HCT116 (cell line): ENCODE measurements around the gene HEXIM1. TPM values are rescaled to one million over a fixed set of nuclear protein-coding genes. Genes with fewer than 3 reads are reported as not detected.

Source experiments
- ATAC-seq: fragments of 200-7000 bp; cut with Tn5 transposase; 2 replicates; pipeline ENCODE4 v1.9.1; 2020; ENCODE audit warnings: mild to moderate bottlenecking, moderate library complexity
- BruUV-seq: library from RNA; stranded (reverse); fragments of 400-500 nt; replicated peaks from 2 replicates; lab custom pipeline; 2021; lab: Mats Ljungman, UMichigan
- CTCF ChIA-PET: fragments of 300-600 bp; sonication (Branson Sonifier 250); formaldehyde crosslinking; loops from one replicate; lab custom pipeline; 2021; ENCODE audit warnings: antibody characterized with exemption; lab: Charles Lee
- POLR2A ChIA-PET: fragments of 300-600, 350-600 bp; sonication (Branson Sonifier 250); formaldehyde crosslinking; loops from one replicate; lab custom pipeline; 2021; ENCODE audit warnings: antibody characterized with exemption; lab: Charles Lee
- RAD21 ChIA-PET, 2 experiments: fragments of 300-600 bp; sonication (Branson Sonifier 250); formaldehyde crosslinking; loops; one replicate each; lab custom pipeline; 2023; ENCODE audit warnings: low total read pairs in 2 of 2; ENCODE audit not compliant: uncharacterized antibody in 2 of 2, unreplicated experiment in 2 of 2, low non-redundant PET in 1 of 2; lab: Charles Lee
- DNase-seq: peaks from one replicate; pipeline ENCODE4 v3.0.0-alpha.2; 2010; ENCODE audit warnings: low read depth, low spot score
- H2AFZ ChIP-seq: fragments of 200-600 bp; shearing (Covaris generic), sonication (generic); 2 replicates; pipeline ENCODE4 v1.6.1; 2017; ENCODE audit warnings: low read depth, mixed run types, mixed read lengths, antibody characterized with exemption, low read length; ENCODE audit not compliant: poor library complexity, severe bottlenecking
- H3K27ac ChIP-seq: 2 replicates; pipeline ENCODE4 v1.5.1; 2012; ENCODE audit warnings: low read depth, low read length
- H3K27me3 ChIP-seq: fragments of 200-600 bp; sonication (generic); 2 replicates; pipeline ENCODE4 v1.6.1; 2016; ENCODE audit warnings: mixed run types, low read length, mixed read lengths; ENCODE audit not compliant: insufficient read depth
- H3K36me3 ChIP-seq, 2 experiments: fragments of 200-500 bp in 1 of 2; fragments of 200-600 bp in 1 of 2; sonication (Bioruptor generic) in 1 of 2; sonication (generic) in 1 of 2; 2 replicates each; pipeline versions ENCODE4 v1.5.1 to v1.6.1; 2014 to 2016; ENCODE audit warnings: low read length in 2 of 2, inconsistent platforms in 1 of 2, mixed read lengths in 1 of 2, mixed run types in 1 of 2; ENCODE audit not compliant: insufficient read depth in 2 of 2, control insufficient read depth in 1 of 2
- H3K4me1 ChIP-seq, 2 experiments: fragments of 200-600 bp in 1 of 2; sonication (generic) in 1 of 2; 2 replicates each; pipeline versions ENCODE4 v1.5.1 to v1.6.1; 2012 to 2017; ENCODE audit warnings: low read length in 2 of 2, inconsistent platforms in 1 of 2, mild to moderate bottlenecking in 1 of 2, mixed read lengths in 1 of 2, mixed run types in 1 of 2, moderate library complexity in 1 of 2; ENCODE audit not compliant: insufficient read depth in 2 of 2, control insufficient read depth in 1 of 2
- H3K4me2 ChIP-seq: fragments of 200-600 bp; sonication (generic); 2 replicates; pipeline ENCODE4 v1.6.1; 2017; ENCODE audit warnings: mixed run types, low read length, mixed read lengths
- H3K4me3 ChIP-seq, 2 experiments: fragments of 200-600 bp in 1 of 2; sonication (generic) in 1 of 2; replicated peaks in 1 of 2; 2 replicates each; pipeline ENCODE4 v1.5.1; 2011 to 2016; ENCODE audit warnings: low read length in 2 of 2, control low read depth in 1 of 2, low read depth in 1 of 2, mild to moderate bottlenecking in 1 of 2, mixed read lengths in 1 of 2, mixed run types in 1 of 2
- H3K79me2 ChIP-seq: fragments of 200-600 bp; sonication (generic); 2 replicates; pipeline ENCODE4 v1.6.1; 2017; ENCODE audit warnings: mild to moderate bottlenecking, mixed run types, low read length, moderate library complexity, mixed read lengths; ENCODE audit not compliant: insufficient read depth
- H3K9ac ChIP-seq: fragments of 200-600 bp; sonication (generic); 2 replicates; pipeline ENCODE4 v1.6.1; 2016; ENCODE audit warnings: low read length, mixed read lengths
- H3K9me2 ChIP-seq: fragments of 200-600 bp; sonication (generic), shearing (Covaris generic); 2 replicates; pipeline ENCODE4 v1.6.1; 2017; ENCODE audit warnings: mixed run types, mild to moderate bottlenecking, moderate library complexity; ENCODE audit not compliant: insufficient read depth
- H3K9me3 ChIP-seq, 2 experiments: fragments of 200-500 bp in 1 of 2; fragments of 200-600 bp in 1 of 2; sonication (Bioruptor generic) in 1 of 2; sonication (generic) in 1 of 2; 2 replicates each; pipeline ENCODE4 v1.6.1; 2014 to 2017; ENCODE audit warnings: low read length in 2 of 2, mixed read lengths in 2 of 2, inconsistent platforms in 1 of 2, low read depth in 1 of 2, mild to moderate bottlenecking in 1 of 2, mixed run types in 1 of 2, moderate library complexity in 1 of 2; ENCODE audit not compliant: control insufficient read depth in 1 of 2, insufficient read depth in 1 of 2
- H4K20me1 ChIP-seq: fragments of 200-600 bp; sonication (generic), shearing (Covaris generic); 2 replicates; pipeline ENCODE4 v1.6.1; 2017; ENCODE audit warnings: mixed run types, mild to moderate bottlenecking, moderate library complexity; ENCODE audit not compliant: insufficient read depth
- CBX3 ChIP-seq: IDR thresholded peaks from 2 replicates; pipeline ENCODE4 v1.6.1; 2012; ENCODE audit warnings: low read depth
- CEBPB ChIP-seq: IDR thresholded peaks from 2 replicates; pipeline ENCODE4 v1.6.1; 2012; ENCODE audit warnings: low read depth
- EGR1 ChIP-seq: IDR thresholded peaks from 2 replicates; pipeline ENCODE4 v1.6.1; 2012; ENCODE audit warnings: low read depth
- ELF1 ChIP-seq: IDR thresholded peaks from 2 replicates; pipeline ENCODE4 v1.6.1; 2012; ENCODE audit warnings: low read depth, borderline replicate concordance
- EZH2phosphoT487 ChIP-seq: fragments of 200-600 bp; IDR thresholded peaks from 2 replicates; pipeline ENCODE4 v1.6.1; 2018; ENCODE audit warnings: antibody characterized with exemption, borderline replicate concordance
- FOSL1 ChIP-seq: IDR thresholded peaks from 2 replicates; pipeline ENCODE4 v1.6.1; 2012; ENCODE audit warnings: low read depth
- JUND ChIP-seq: IDR thresholded peaks from 2 replicates; pipeline ENCODE4 v1.6.1; 2012
- POLR2A ChIP-seq: IDR thresholded peaks from 2 replicates; pipeline ENCODE4 v1.7.0; 2011; ENCODE audit warnings: borderline replicate concordance; ENCODE audit not compliant: insufficient read depth, insufficient read length; ENCODE audit errors: extremely low read depth
- POLR2AphosphoS5 ChIP-seq: IDR thresholded peaks from 2 replicates; pipeline ENCODE4 v1.6.1; 2011; ENCODE audit warnings: mild to moderate bottlenecking, low read depth, low read length, moderate library complexity
- SIN3A ChIP-seq: IDR thresholded peaks from 2 replicates; pipeline ENCODE4 v1.6.1; 2012; ENCODE audit warnings: low read depth
- SP1 ChIP-seq: IDR thresholded peaks from 2 replicates; pipeline ENCODE4 v1.6.1; 2012; ENCODE audit warnings: low read depth
- SRF ChIP-seq: IDR thresholded peaks from 2 replicates; pipeline ENCODE4 v1.6.1; 2012; ENCODE audit warnings: low read depth
- TCF7L2 ChIP-seq: IDR thresholded peaks from 2 replicates; pipeline ENCODE4 v1.7.0; 2011; ENCODE audit warnings: borderline replicate concordance, inconsistent platforms; ENCODE audit not compliant: insufficient read depth, insufficient read length; ENCODE audit errors: extremely low read depth
- ZFX ChIP-seq: fragments of 450-650 bp; IDR thresholded peaks from 2 replicates; pipeline ENCODE4 v1.6.1; 2017
- ZNF274 ChIP-seq: fragments of 200-500 bp; sonication (Bioruptor generic); IDR thresholded peaks from 2 replicates; pipeline ENCODE4 v1.6.1; 2014; ENCODE audit warnings: mild to moderate bottlenecking, low read depth, low read length, inconsistent platforms
- intact Hi-C: fragments of 100-400 bp; cut with micrococcal nuclease; formaldehyde crosslinking; loops from 2 replicates; pipeline ENCODE4 v1.10.0; 2022
- total RNA-seq: library from RNA; stranded (reverse); gene quantifications from one replicate; pipeline ENCODE4 v1.2.1, GENCODE V29; 2021; ENCODE audit not compliant: unreplicated experiment
- TF ChIP-seq, protein P1 (sequence below): IDR thresholded peaks from 2 replicates; pipeline ENCODE4 v1.6.1; 2012
- TF ChIP-seq, protein P2 (sequence below): IDR thresholded peaks from 2 replicates; pipeline ENCODE4 v1.6.1; 2012
- TF ChIP-seq, protein P3 (sequence below): IDR thresholded peaks from 2 replicates; pipeline ENCODE4 v1.6.1; 2012; ENCODE audit warnings: low read depth

The HEXIM1 gene
- total RNA-seq, 1 experiment from 2014 or later: 58.0 TPM

DNA sequence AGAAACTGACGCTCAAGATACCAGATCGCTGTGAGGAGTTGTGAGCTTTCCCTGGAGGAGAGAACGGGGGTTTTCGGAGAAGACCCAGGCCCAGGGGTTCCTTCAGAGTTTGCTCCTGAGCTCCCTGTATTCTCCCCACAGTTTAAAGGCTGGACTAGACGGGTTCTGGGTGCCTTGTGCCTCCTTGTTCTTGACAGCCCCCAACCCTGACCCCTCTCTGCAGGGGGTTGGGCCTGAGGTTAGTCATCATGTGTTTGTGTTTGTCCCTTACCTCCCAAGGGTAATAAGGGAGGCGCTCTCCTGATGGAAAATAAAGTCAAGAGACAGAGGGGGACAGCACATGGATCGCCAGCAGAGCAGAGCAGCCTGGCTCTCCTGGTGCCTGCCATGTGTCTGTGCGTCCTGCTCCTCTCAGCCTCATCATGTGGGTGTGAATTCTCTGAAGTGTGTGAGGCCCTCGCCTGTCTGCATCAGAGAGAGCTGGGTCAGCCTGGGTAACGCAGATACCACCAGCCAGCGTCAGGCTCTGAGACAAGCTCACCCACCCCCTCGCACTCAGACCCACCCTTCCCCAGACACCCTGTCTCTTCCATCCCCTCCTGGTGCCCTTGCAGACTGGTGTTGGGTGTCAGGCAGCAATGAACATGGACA, 22.1 kb downstream of the HEXIM1 start:
- Histone ChIP-seq H3K27ac (peak overlapping the region; percentile 99), H3K4me2 (peak overlapping the region; percentile 98), H3K9me2 (no peaks in the 10 kb centered on the region), H2AFZ (no peak overlapping the region), H3K9ac (peak overlapping the region; percentile 81), H3K36me3 (no peaks in the 10 kb centered on the region), H3K4me3 (peak overlapping the region in 1 of 2 experiments; percentile 60; a peak in 1 of 4 replicates), H4K20me1 (no peaks in the 10 kb centered on the region), H3K27me3 (no peaks in the 10 kb centered on the region), H3K9me3 (no peaks in the 10 kb centered on the region), H3K4me1 (peaks cover 51 to 56% of the 10 kb centered on the region in 2 experiments), H3K79me2 (no peaks in the 10 kb centered on the region)
- CTCF ChIA-PET: interaction anchor here (2.0 to 4.4 kb wide), 2 partner anchors 27 to 35 kb away, joined by 9 to 36 read pairs; partner anchors contain the start of gene ACBD4
- POLR2A ChIA-PET: interaction anchor here (0.5 to 7.0 kb wide), 5 partner anchors 8 to 64 kb away, joined by 3 to 176 read pairs (median 6); partner anchors contain the start of genes HEXIM1 and HEXIM2
- intact Hi-C loops: no loop called here
- DNase-seq (no peak), ATAC-seq (no peak)
- RAD21 ChIA-PET: no interaction called here
- TSS peak; percentile 53 for BruUV-seq
- TF ChIP-seq POLR2AphosphoS5 (0 out of 2 replicates have a peak, but pooled peaks have one; percentile 25), JUND (no peak), CEBPB (no peak), EZH2phosphoT487 (no peak)
- TF ChIP-seq, protein P1, sequence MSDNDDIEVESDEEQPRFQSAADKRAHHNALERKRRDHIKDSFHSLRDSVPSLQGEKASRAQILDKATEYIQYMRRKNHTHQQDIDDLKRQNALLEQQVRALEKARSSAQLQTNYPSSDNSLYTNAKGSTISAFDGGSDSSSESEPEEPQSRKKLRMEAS: 0 out of 2 replicates have a peak, but pooled peaks have one; percentile 23

DNA sequence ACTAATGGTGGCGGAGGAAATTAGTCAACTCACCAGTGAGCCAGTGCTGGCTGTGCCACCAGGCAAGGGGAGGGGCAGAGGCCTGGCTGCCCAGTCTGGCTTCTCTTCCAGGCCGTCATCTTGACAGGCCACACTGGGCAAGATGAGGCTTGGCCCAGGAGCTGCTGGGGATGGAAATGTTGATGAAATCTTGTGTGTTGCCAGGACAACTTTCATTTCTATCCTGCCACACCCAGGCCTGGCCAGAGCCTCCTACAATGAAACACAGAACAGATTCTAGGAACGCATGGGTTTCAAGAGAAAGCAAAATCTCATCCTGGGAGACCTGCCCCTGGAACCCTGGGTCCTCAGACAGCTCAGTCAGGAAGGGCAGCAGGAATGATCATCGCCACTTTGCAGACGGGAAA, 22.7 kb downstream of the HEXIM1 start:
- Histone ChIP-seq H3K9ac (peak overlapping the region; percentile 81), H3K4me3 (peak overlapping the region; percentile 28 to 60), H3K4me1 (peaks cover 56 to 62% of the 10 kb centered on the region in 2 experiments), H3K9me2 (no peaks in the 10 kb centered on the region), H3K27ac (peak overlapping the region; percentile 99), H2AFZ (no peak overlapping the region), H4K20me1 (no peaks in the 10 kb centered on the region), H3K36me3 (no peaks in the 10 kb centered on the region), H3K27me3 (no peaks in the 10 kb centered on the region), H3K9me3 (no peaks in the 10 kb centered on the region), H3K4me2 (peak overlapping the region; percentile 98), H3K79me2 (no peaks in the 10 kb centered on the region)
- ATAC-seq: peak; percentile 27
- peak; percentile 44 for DNase-seq
- BruUV-seq: no TSS peak
- RAD21 ChIA-PET: no interaction called here
- POLR2A ChIA-PET: interaction anchor here (0.5 to 7.0 kb wide), 4 partner anchors 9 to 63 kb away, joined by 4 to 176 read pairs (median 48); partner anchors contain the start of genes HEXIM1 and HEXIM2
- intact Hi-C loops: no loop called here
- CTCF ChIA-PET: interaction anchor here (2.0 to 4.4 kb wide), 2 partner anchors 27 to 36 kb away, joined by 9 to 36 read pairs; partner anchors contain the start of gene ACBD4
- no peak for TF ChIP-seq POLR2A
- no peak for TF ChIP-seq ELF1
- no peak for TF ChIP-seq SRF
- 0 out of 2 replicates have a peak, but pooled peaks have one; percentile 24 for TF ChIP-seq ZFX
- no peak for TF ChIP-seq TCF7L2
- TF ChIP-seq SIN3A: no peak
- TF ChIP-seq, protein P2, sequence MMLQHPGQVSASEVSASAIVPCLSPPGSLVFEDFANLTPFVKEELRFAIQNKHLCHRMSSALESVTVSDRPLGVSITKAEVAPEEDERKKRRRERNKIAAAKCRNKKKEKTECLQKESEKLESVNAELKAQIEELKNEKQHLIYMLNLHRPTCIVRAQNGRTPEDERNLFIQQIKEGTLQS: no peak
- no peak for TF ChIP-seq POLR2AphosphoS5
- TF ChIP-seq SP1: peak; percentile 39; the same call in 1 of the 2 replicates
- TF ChIP-seq ZNF274: no peak
- TF ChIP-seq, protein P3, sequence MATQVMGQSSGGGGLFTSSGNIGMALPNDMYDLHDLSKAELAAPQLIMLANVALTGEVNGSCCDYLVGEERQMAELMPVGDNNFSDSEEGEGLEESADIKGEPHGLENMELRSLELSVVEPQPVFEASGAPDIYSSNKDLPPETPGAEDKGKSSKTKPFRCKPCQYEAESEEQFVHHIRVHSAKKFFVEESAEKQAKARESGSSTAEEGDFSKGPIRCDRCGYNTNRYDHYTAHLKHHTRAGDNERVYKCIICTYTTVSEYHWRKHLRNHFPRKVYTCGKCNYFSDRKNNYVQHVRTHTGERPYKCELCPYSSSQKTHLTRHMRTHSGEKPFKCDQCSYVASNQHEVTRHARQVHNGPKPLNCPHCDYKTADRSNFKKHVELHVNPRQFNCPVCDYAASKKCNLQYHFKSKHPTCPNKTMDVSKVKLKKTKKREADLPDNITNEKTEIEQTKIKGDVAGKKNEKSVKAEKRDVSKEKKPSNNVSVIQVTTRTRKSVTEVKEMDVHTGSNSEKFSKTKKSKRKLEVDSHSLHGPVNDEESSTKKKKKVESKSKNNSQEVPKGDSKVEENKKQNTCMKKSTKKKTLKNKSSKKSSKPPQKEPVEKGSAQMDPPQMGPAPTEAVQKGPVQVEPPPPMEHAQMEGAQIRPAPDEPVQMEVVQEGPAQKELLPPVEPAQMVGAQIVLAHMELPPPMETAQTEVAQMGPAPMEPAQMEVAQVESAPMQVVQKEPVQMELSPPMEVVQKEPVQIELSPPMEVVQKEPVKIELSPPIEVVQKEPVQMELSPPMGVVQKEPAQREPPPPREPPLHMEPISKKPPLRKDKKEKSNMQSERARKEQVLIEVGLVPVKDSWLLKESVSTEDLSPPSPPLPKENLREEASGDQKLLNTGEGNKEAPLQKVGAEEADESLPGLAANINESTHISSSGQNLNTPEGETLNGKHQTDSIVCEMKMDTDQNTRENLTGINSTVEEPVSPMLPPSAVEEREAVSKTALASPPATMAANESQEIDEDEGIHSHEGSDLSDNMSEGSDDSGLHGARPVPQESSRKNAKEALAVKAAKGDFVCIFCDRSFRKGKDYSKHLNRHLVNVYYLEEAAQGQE: no peak
- peak; percentile 74 for TF ChIP-seq CBX3
- no peak; the same call in 1 of the 2 replicates for TF ChIP-seq EGR1
- TF ChIP-seq FOSL1: no peak
